Measurements from ENCODE around the gene OTUB1. TPM values are rescaled to one million over a fixed set of nuclear protein-coding genes. Genes with fewer than 3 reads are reported as not detected.
"Not testable (repeated sequence)": the region's sequence is repeated elsewhere in the genome, so short reads cannot be mapped to it uniquely, and the experiment has no call there.

Gene OTUB1
- polyA plus RNA-seq, 2 of the 4 experiments (the other 2 are of a cell fraction) = 97.4 to 113 TPM

DNA sequence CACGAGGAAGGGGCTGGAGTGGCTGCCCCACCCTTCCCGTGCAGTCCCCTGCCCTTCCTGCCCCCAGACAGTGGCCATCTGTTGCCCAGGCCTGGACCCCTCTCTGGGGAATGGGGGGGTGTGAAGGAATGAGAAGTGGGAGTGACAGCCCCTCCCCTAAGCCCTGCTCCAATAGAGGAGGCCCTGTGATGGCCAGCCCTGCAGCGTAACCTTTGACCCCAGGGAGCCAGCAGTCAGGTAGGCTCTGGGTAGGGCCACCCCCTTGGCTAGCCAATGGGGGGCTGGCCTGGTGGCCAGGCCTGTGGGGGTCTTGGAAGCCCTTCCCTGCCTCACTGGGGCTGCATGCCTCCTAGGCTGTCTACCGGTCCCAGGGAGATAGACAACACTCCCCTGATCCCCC, 56.1 kb downstream of the OTUB1 start:
- H3K4me3 ChIP-seq = no peak overlapping the region
- TF ChIP-seq RFX5 (IDR thresholded peaks at IDR 0.05) (no peak), PHF8 (IDR thresholded peaks at IDR 0.05; ENCODE audit: borderline replicate concordance, low read depth) (no peak), GATA3 (IDR thresholded peaks at IDR 0.05; ENCODE audit: borderline replicate concordance) (no peak), MYC (IDR thresholded peaks at IDR 0.05; ENCODE audit: borderline replicate concordance, low read length) (no peak), EHMT2 (IDR thresholded peaks at IDR 0.05; ENCODE audit: low read depth) (no peak)
- H3K4me1 ChIP-seq = no peaks in the 10 kb centered on the region
- no peak for DNase-seq (ENCODE audit: low read depth in 1 of 2, low spot score in 1 of 2)
- POLR2A ChIA-PET = no interaction called here
- H3K27ac ChIP-seq = no peak overlapping the region
- H3K9me3 ChIP-seq = no peaks in the 10 kb centered on the region
- CTCF ChIA-PET = interaction anchor here (1.1 to 11.5 kb wide), 3 partner anchors 10 to 107 kb away, joined by 3 to 174 read pairs (median 6); no protein-coding TSS in a partner anchor
- H3K4me2 ChIP-seq = no peak overlapping the region
- WGBS (ENCODE audit: missing lambda C conversion rate) = 59% methylated on average over 4 of the region's 4 CpGs
- no peak for FAIRE-seq
- no peak for ATAC-seq

GRCh38 chr11:64043545-64043944, 57.3 kb downstream of the OTUB1 start:
- FAIRE-seq (no peak), ATAC-seq (no peak), DNase-seq (ENCODE audit: low read depth in 1 of 2, low spot score in 1 of 2) (no peak)
- ChIA-PET POLR2A (no interaction called here), CTCF (interaction anchor here (0.6 to 11.5 kb wide), 3 partner anchors 9 to 106 kb away, joined by 3 to 174 read pairs (median 6); no protein-coding TSS in a partner anchor)
- Histone ChIP-seq H3K9me3 (no peaks in the 10 kb centered on the region), H3K4me1 (no peaks in the 10 kb centered on the region), H3K4me2 (no peak overlapping the region), H3K4me3 (no peak overlapping the region), H3K27ac (no peak overlapping the region)
- TF ChIP-seq FOSL2 (IDR thresholded peaks at IDR 0.05) (no peak), FOSL2 (CRISPR knock-in tag; IDR thresholded peaks at IDR 0.05) (no peak)
- 86% methylated on average over 5 of the region's 5 CpGs for WGBS (ENCODE audit: missing lambda C conversion rate)

GRCh38 chr11:64044730-64045393, 58.6 kb downstream of the OTUB1 start:
- WGBS (ENCODE audit: missing lambda C conversion rate) = 69% methylated on average over 9 of the region's 18 CpGs
- ATAC-seq = no peak
- Histone ChIP-seq H3K4me3 (no peak overlapping the region), H3K4me2 (no peak overlapping the region), H3K4me1 (no peaks in the 10 kb centered on the region), H3K27ac (no peak overlapping the region), H3K9me3 (no peaks in the 10 kb centered on the region)
- DNase-seq (ENCODE audit: low read depth in 1 of 2, low spot score in 1 of 2) = no peak
- TF ChIP-seq ZFP36 (IDR thresholded peaks at IDR 0.05; ENCODE audit: borderline replicate concordance, partially characterized antibody) (peak; percentile 16), BHLHE40 (IDR thresholded peaks at IDR 0.05; ENCODE audit: low read depth, low read length) (no peak)
- no peak for FAIRE-seq
- CTCF ChIA-PET = interaction anchor here (0.7 to 11.5 kb wide), 2 partner anchors 11 to 105 kb away, joined by 3 to 174 read pairs; no protein-coding TSS in a partner anchor
- POLR2A ChIA-PET = no interaction called here

GRCh38 chr11:64045700-64046099, 59.5 kb downstream of the OTUB1 start:
- FAIRE-seq = no peak
- ChIA-PET POLR2A (no interaction called here), CTCF (interaction anchor here (11.5 kb wide), 1 partner anchor 104 kb away, joined by 174 read pairs; no protein-coding TSS in a partner anchor)
- no peak for TF ChIP-seq BHLHE40 (IDR thresholded peaks at IDR 0.05; ENCODE audit: low read depth, low read length)
- TF ChIP-seq, protein P1, sequence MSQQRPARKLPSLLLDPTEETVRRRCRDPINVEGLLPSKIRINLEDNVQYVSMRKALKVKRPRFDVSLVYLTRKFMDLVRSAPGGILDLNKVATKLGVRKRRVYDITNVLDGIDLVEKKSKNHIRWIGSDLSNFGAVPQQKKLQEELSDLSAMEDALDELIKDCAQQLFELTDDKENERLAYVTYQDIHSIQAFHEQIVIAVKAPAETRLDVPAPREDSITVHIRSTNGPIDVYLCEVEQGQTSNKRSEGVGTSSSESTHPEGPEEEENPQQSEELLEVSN (IDR thresholded peaks at IDR 0.05; ENCODE audit: borderline replicate concordance, low read depth) = no peak
- TF ChIP-seq POLR2A (IDR thresholded peaks at IDR 0.05; ENCODE audit: low read length) = no peak
- TF ChIP-seq, protein P2, sequence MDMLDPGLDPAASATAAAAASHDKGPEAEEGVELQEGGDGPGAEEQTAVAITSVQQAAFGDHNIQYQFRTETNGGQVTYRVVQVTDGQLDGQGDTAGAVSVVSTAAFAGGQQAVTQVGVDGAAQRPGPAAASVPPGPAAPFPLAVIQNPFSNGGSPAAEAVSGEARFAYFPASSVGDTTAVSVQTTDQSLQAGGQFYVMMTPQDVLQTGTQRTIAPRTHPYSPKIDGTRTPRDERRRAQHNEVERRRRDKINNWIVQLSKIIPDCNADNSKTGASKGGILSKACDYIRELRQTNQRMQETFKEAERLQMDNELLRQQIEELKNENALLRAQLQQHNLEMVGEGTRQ (IDR thresholded peaks at IDR 0.05) = no peak
- TF ChIP-seq RFX5 (IDR thresholded peaks at IDR 0.05) = no peak
- TF ChIP-seq ESRRA (IDR thresholded peaks at IDR 0.05; ENCODE audit: borderline replicate concordance, low read length) = no peak
- no peak for TF ChIP-seq BCL3 (IDR thresholded peaks at IDR 0.05)
- TF ChIP-seq FOXS1 (CRISPR knock-in tag; IDR thresholded peaks at IDR 0.05) = no peak
- H3K4me2 ChIP-seq = no peak overlapping the region
- no peak overlapping the region for H3K27ac ChIP-seq
- H3K9me3 ChIP-seq = no peaks in the 10 kb centered on the region
- H3K4me3 ChIP-seq = no peak overlapping the region
- 100% methylated on average over 2 of the region's 2 CpGs for WGBS (ENCODE audit: missing lambda C conversion rate)
- DNase-seq (ENCODE audit: low read depth in 1 of 2, low spot score in 1 of 2) = no peak
- ATAC-seq = no peak
- H3K4me1 ChIP-seq = no peaks in the 10 kb centered on the region

GRCh38 chr11:64047373-64047772, 61.1 kb downstream of the OTUB1 start:
- FAIRE-seq, POLR2A ChIA-PET, ATAC-seq: not testable (repeated sequence)

More at GRCh38 chr11:64047373-64047772, 61.1 kb downstream of the OTUB1 start:
- 89% methylated on average over 8 of the region's 8 CpGs for WGBS (ENCODE audit: missing lambda C conversion rate)
- H3K4me1 ChIP-seq; H3K4me2 ChIP-seq; H3K27ac ChIP-seq; H3K4me3 ChIP-seq; H3K9me3 ChIP-seq; DNase-seq (ENCODE audit: low read depth in 1 of 2, low spot score in 1 of 2): not testable (repeated sequence)
- CTCF ChIA-PET = interaction anchor here (1.0 to 11.5 kb wide), 3 partner anchors 10 to 102 kb away, joined by 3 to 174 read pairs (median 4); no protein-coding TSS in a partner anchor
